GM06990 (cell line): ENCODE results near the gene ZNF284.

Experiments
- DNase-seq: peaks from one replicate; pipeline ENCODE4 v3.0.0-alpha.2; 2011; ENCODE audit not compliant: insufficient read length; ENCODE audit errors: extremely low read depth
- H3K27me3 ChIP-seq: replicated peaks from 2 replicates; pipeline ENCODE4 v1.6.0; 2011; ENCODE audit warnings: low read length; ENCODE audit not compliant: control insufficient read depth, insufficient read depth
- H3K36me3 ChIP-seq: 2 replicates; pipeline ENCODE4 v1.5.1; 2011; ENCODE audit warnings: low read length; ENCODE audit not compliant: control insufficient read depth, insufficient read depth
- H3K4me3 ChIP-seq: replicated peaks from 2 replicates; pipeline ENCODE4 v1.5.1; 2011; ENCODE audit warnings: low read depth, mild to moderate bottlenecking, control low read depth, low read length
- CTCF ChIP-seq: IDR thresholded peaks from 2 replicates; pipeline ENCODE4 v1.5.1; 2011; ENCODE audit warnings: low read length, control low read depth, mild to moderate bottlenecking, inconsistent platforms; ENCODE audit not compliant: insufficient read depth, poor library complexity, severe bottlenecking

The ZNF284 gene

DNA sequence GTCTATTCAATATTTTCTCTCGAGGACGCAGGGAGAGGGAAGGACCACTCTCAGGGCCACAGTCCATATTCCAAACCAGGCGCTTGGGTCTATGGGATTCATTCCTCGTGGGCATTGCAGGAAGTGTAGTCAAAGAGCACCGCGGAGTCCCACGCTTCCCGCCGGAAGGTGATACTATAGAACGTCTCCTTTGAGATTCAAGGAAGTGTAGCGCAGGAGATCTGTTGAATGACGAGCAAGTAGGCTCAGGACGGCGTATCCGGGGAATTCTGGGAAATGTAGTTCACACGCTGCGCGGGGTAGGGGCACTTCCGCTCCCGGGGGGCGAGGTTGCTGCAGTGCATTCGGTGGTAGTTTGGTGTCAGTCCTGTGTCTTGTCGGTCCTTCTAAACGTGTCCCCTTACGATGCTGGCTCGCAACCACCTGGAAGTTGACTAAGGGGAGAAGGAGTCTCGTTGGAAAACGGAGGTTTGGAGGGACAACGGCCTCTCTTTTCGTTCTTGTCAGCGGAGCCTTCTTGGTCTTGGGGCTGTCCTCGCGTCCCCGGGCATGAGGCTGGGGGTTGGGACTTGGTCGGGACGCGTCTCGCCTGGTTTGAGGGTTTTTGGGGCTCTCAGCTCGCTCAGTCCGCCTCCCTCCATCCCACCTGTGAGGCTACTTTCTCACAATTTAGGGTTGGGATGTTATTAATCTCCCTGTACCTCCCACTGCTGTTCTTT lies at the start of gene ZNF284:
ZNF284 (plus strand) TSS at position 336 of the 719 bp plus-strand sequence. CDS start 4,231 bp downstream, outside the sequence.
- peak within 1 kb of the TSS; percentile 62 for H3K4me3 ChIP-seq
- TF ChIP-seq CTCF = no peak
- H3K27me3 ChIP-seq = no peaks in the 10 kb centered on the region
- no peaks in the 10 kb centered on the region for H3K36me3 ChIP-seq
- DNase-seq = peak; percentile 83

- Histone ChIP-seq H3K27me3 (no peaks in the 10 kb centered on the region), H3K36me3 (peaks cover 3% of the 10 kb centered on the region; the same call in 1 of the 2 replicates), H3K4me3 (peak overlapping the region; percentile 65)
- no peak for DNase-seq
- TF ChIP-seq CTCF = no peak
Measured at GRCh38 chr19:44024900-44025216, 47.1 kb upstream of the ZNF284 start.

DNA sequence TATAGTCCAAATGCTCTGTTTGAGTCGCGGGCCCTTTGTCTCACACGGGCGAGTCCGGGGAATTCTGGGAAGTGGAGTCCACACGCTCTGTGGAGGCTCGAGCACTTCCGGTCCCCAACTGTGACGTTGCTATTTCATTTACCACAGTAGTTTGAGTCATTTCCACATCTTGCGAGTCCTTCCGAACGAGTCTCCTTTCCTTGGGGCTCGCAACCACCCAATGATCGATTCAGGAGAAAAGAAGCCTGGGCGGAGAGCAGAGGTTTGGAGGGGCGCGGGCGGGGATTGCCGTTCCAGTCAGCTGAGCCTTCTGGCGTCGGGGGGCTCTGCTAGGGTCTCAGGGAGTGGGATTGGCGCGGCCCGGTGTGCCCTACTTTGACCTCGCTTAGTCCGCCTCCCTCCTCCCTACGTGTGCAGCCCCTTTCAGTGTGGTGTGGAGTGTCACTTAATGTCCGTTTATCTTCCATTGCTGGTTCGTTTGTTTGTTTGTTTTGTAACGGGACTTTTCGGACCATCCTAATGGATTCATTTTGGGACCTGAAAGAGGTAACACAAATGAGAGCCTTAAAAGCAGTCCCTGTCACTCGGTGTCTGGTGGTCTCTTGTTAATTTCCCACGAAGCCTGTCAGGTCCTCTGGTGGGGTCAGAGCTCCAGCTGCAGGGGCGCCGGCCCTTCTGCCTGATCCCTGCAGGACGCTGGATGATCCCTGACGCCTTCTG lies 46.6 kb upstream of the ZNF284 start, which contains the start of gene ZNF222:
ZNF222 (plus strand) TSS at position 163 of the 720 bp plus-strand sequence; CDS start at position 221, 58 bp downstream.
- TF ChIP-seq CTCF = no peak
- peaks cover 3% of the 10 kb centered on the region; the same call in 1 of the 2 replicates for H3K36me3 ChIP-seq
- no peaks in the 10 kb centered on the region for H3K27me3 ChIP-seq
- peak within 1 kb of the TSS; percentile 65 for H3K4me3 ChIP-seq
- DNase-seq = peak; percentile 75

- no peak overlapping the region for H3K4me3 ChIP-seq
- no peak for TF ChIP-seq CTCF
- DNase-seq = no peak
- no peaks in the 10 kb centered on the region for H3K27me3 ChIP-seq
- H3K36me3 ChIP-seq = peaks cover 3% of the 10 kb centered on the region; the same call in 1 of the 2 replicates
Measured at GRCh38 chr19:44026622-44027021, 45.3 kb upstream of the ZNF284 start.

DNA sequence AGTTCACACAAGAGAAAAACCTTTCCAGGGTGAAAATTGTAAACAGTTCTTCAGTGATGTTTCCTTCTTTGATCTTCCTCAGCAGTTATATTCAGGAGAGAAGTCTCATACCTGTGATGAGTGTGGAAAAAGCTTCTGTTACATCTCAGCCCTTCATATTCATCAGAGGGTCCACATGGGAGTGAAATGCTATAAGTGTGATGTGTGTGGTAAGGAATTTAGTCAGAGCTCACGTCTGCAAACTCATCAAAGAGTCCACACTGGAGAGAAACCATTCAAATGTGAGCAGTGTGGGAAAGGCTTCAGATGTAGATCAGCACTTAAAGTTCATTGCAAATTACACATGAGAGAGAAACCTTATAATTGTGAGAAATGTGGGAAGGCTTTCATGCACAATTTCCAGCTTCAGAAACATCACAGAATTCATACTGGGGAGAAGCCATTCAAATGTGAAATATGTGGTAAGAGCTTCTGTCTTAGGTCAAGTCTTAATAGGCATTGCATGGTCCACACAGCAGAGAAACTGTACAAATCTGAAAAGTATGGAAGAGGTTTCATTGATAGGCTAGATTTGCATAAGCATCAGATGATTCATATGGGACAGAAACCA lies 39.9 kb upstream of the ZNF284 start:
- TF ChIP-seq CTCF = no peak
- H3K27me3 ChIP-seq = no peaks in the 10 kb centered on the region
- H3K4me3 ChIP-seq = no peak overlapping the region
- no peak for DNase-seq
- H3K36me3 ChIP-seq = peaks cover 7% of the 10 kb centered on the region
